HepG2 (cell line): Measurements from ENCODE around the gene ADAP2. TPM values are rescaled to one million over a fixed set of nuclear protein-coding genes. Genes with fewer than 3 reads are reported as not detected.
A peak's percentile ranks its signal among the peaks of the same experiment; 100 is the strongest.

ENCODE experiments used
- ARNTL ChIP-seq: sonication (generic); formaldehyde crosslinking; IDR thresholded peaks from 2 replicates; pipeline ENCODE4 v1.4.0; 2020; ENCODE audit warnings: mild to moderate bottlenecking, missing genetic modification reagents
- BRD4 ChIP-seq: sonication (generic); formaldehyde crosslinking; IDR thresholded peaks from 2 replicates; pipeline ENCODE4 v1.4.0; 2020; ENCODE audit warnings: missing genetic modification reagents
- GTF3A ChIP-seq: sonication (generic); formaldehyde crosslinking; conservative IDR thresholded peaks from 2 replicates; pipeline ENCODE4 v1.4.0; 2020; ENCODE audit warnings: mild to moderate bottlenecking, missing genetic modification reagents
- HNRNPUL1 ChIP-seq: fragments of 200-400 bp; formaldehyde crosslinking; IDR thresholded peaks from 2 replicates; pipeline ENCODE4 v1.6.1; 2017; ENCODE audit warnings: low read depth, mild to moderate bottlenecking, low read length, moderate library complexity
- KDM2A ChIP-seq: sonication (generic); formaldehyde crosslinking; IDR thresholded peaks from 2 replicates; pipeline ENCODE4 v1.4.0; 2020; ENCODE audit warnings: low read depth, missing genetic modification reagents, borderline replicate concordance
- KDM5A ChIP-seq: fragments of 200-600 bp; sonication (generic); IDR thresholded peaks from 2 replicates; pipeline ENCODE4 v1.7.0; 2018; ENCODE audit warnings: antibody characterized with exemption, mild to moderate bottlenecking, low read length, borderline replicate concordance
- LCORL ChIP-seq, 2 experiments: fragments of 450-650 bp in 1 of 2; sonication (generic) in 1 of 2; formaldehyde crosslinking in 1 of 2; IDR thresholded peaks; 2 replicates each; pipeline versions ENCODE4 v1.5.0 to v1.6.1; 2017 to 2020; ENCODE audit warnings: antibody characterized with exemption in 1 of 2, missing genetic modification reagents in 1 of 2
- NKX3-1 ChIP-seq: sonication (generic); formaldehyde crosslinking; IDR thresholded peaks from 2 replicates; pipeline ENCODE4 v1.5.0; 2020; ENCODE audit warnings: missing genetic modification reagents
- NRL ChIP-seq: sonication (generic); formaldehyde crosslinking; IDR thresholded peaks from 2 replicates; pipeline ENCODE4 v1.5.0; 2020; ENCODE audit warnings: missing genetic modification reagents, mild to moderate bottlenecking, moderate library complexity, borderline replicate concordance
- PAWR ChIP-seq: sonication (generic); formaldehyde crosslinking; IDR thresholded peaks from 2 replicates; pipeline ENCODE4 v1.4.0; 2020; ENCODE audit warnings: missing genetic modification reagents, mild to moderate bottlenecking, borderline replicate concordance
- POLR2AphosphoS2 ChIP-seq: IDR thresholded peaks from 2 replicates; pipeline ENCODE4 v1.6.1; 2011; ENCODE audit warnings: low read depth, low read length, improper control_type of control experiment
- REL ChIP-seq: sonication (generic); formaldehyde crosslinking; conservative IDR thresholded peaks from 2 replicates; pipeline ENCODE4 v1.8.0; 2022; ENCODE audit warnings: mild to moderate bottlenecking, missing genetic modification reagents, moderate library complexity
- SALL1 ChIP-seq: sonication (generic); formaldehyde crosslinking; IDR thresholded peaks from 2 replicates; pipeline ENCODE4 v1.8.0; 2022; ENCODE audit warnings: mild to moderate bottlenecking, missing genetic modification reagents
- SPEN ChIP-seq: sonication (generic); formaldehyde crosslinking; IDR thresholded peaks from 2 replicates; pipeline ENCODE4 v1.5.1; 2020; ENCODE audit warnings: low read depth, mild to moderate bottlenecking, missing genetic modification reagents
- SRSF9 ChIP-seq: fragments of 200-400 bp; formaldehyde crosslinking; IDR thresholded peaks from 2 replicates; pipeline ENCODE4 v1.6.1; 2018; ENCODE audit warnings: borderline replicate concordance, mild to moderate bottlenecking, low read depth, low read length; ENCODE audit not compliant: insufficient read depth, poor library complexity, severe bottlenecking
- ZIK1 ChIP-seq: sonication (generic); formaldehyde crosslinking; IDR thresholded peaks from 2 replicates; pipeline ENCODE4 v1.5.0; 2020; ENCODE audit warnings: mild to moderate bottlenecking, low read depth, missing genetic modification reagents, borderline replicate concordance
- ZKSCAN8 ChIP-seq: IDR thresholded peaks from 2 replicates; pipeline ENCODE4 v1.6.1; 2016; ENCODE audit warnings: borderline replicate concordance, missing genetic modification reagents, missing compliant biosample characterization
- ZNF124 ChIP-seq: sonication (generic); formaldehyde crosslinking; IDR thresholded peaks from 2 replicates; pipeline ENCODE4 v1.4.0; 2020; ENCODE audit warnings: missing genetic modification reagents
- ZNF33A ChIP-seq: sonication (generic); formaldehyde crosslinking; IDR thresholded peaks from 2 replicates; pipeline ENCODE4 v1.5.1; 2020; ENCODE audit warnings: missing genetic modification reagents, mild to moderate bottlenecking, moderate library complexity, borderline replicate concordance
- ZNF44 ChIP-seq: sonication (generic); formaldehyde crosslinking; IDR thresholded peaks from 2 replicates; pipeline ENCODE4 v1.5.1; 2020; ENCODE audit warnings: mild to moderate bottlenecking, missing genetic modification reagents
- polyA plus RNA-seq, 8 experiments: library from polyadenylated mRNA; depleted of rRNA in 3 of 8; stranded (reverse) in 7 of 8; unstranded in 1 of 8; fragments of >200 nt; fragmentation: Illumina TruSeq in 4 of 8; extraction: Trizol in 4 of 8; gene quantifications; 2 replicates each; pipeline versions ENCODE4 v1.2.1 to v1.2.3, GENCODE V29; 2011 to 2016; ENCODE audit warnings: low read depth in 4 of 8, missing spikeins in 1 of 8, mixed read lengths in 1 of 8; ENCODE audit not compliant: insufficient read depth in 1 of 8
- total RNA-seq, 5 experiments: library from RNA; depleted of rRNA; stranded (reverse); fragments of >200 nt; fragmentation: Illumina TruSeq; extraction: Trizol; gene quantifications; 2 replicates each; pipeline ENCODE4 v1.2.3, GENCODE V29; 2016; ENCODE audit warnings: low read depth in 1 of 5
- TF ChIP-seq, protein P1 (sequence below): sonication (generic); formaldehyde crosslinking; IDR thresholded peaks from 2 replicates; pipeline ENCODE4 v1.4.0; 2020; ENCODE audit warnings: missing genetic modification reagents, borderline replicate concordance

The ADAP2 gene
- total and polyA plus RNA-seq, 2 of the 13 experiments (the other 11 are each of a cell fraction or from before 2014, with no cell fraction given), result 0.51 to 0.70 TPM

GRCh38 chr17:30915833-30916611 is 5.7 kb upstream of the ADAP2 start (continued):
- TF ChIP-seq SALL1 (CRISPR knock-in tag), result peak; percentile 32; the same call in 1 of the 2 replicates
- no peak for TF ChIP-seq GTF3A (CRISPR knock-in tag)
- no peak for TF ChIP-seq POLR2AphosphoS2
- TF ChIP-seq ZNF124, result no peak
- no peak for TF ChIP-seq REL
- TF ChIP-seq ZNF44 (CRISPR knock-in tag), result no peak
- TF ChIP-seq KDM5A, result no peak
- no peak for TF ChIP-seq KDM2A (CRISPR knock-in tag)
- TF ChIP-seq, protein P1, sequence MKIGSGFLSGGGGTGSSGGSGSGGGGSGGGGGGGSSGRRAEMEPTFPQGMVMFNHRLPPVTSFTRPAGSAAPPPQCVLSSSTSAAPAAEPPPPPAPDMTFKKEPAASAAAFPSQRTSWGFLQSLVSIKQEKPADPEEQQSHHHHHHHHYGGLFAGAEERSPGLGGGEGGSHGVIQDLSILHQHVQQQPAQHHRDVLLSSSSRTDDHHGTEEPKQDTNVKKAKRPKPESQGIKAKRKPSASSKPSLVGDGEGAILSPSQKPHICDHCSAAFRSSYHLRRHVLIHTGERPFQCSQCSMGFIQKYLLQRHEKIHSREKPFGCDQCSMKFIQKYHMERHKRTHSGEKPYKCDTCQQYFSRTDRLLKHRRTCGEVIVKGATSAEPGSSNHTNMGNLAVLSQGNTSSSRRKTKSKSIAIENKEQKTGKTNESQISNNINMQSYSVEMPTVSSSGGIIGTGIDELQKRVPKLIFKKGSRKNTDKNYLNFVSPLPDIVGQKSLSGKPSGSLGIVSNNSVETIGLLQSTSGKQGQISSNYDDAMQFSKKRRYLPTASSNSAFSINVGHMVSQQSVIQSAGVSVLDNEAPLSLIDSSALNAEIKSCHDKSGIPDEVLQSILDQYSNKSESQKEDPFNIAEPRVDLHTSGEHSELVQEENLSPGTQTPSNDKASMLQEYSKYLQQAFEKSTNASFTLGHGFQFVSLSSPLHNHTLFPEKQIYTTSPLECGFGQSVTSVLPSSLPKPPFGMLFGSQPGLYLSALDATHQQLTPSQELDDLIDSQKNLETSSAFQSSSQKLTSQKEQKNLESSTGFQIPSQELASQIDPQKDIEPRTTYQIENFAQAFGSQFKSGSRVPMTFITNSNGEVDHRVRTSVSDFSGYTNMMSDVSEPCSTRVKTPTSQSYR, result no peak
- no peak for TF ChIP-seq ZIK1 (CRISPR knock-in tag)
- TF ChIP-seq NKX3-1 (CRISPR knock-in tag), result 0 out of 2 replicates have a peak, but pooled peaks have one; percentile 75
- no peak for TF ChIP-seq LCORL (IDR thresholded peaks at IDR 0.05)
- TF ChIP-seq LCORL (CRISPR knock-in tag; IDR thresholded peaks at IDR 0.05), result no peak
- TF ChIP-seq NRL (CRISPR knock-in tag), result no peak
- no peak for TF ChIP-seq BRD4
- no peak for TF ChIP-seq PAWR (CRISPR knock-in tag)
- no peak for TF ChIP-seq SRSF9
- TF ChIP-seq ZKSCAN8, result no peak
- TF ChIP-seq SPEN (CRISPR knock-in tag), result no peak
- TF ChIP-seq ARNTL (CRISPR knock-in tag), result no peak
- TF ChIP-seq ZNF33A (CRISPR knock-in tag), result no peak
- no peak for TF ChIP-seq HNRNPUL1
